NCI-H510A treated with DMSO at 0.1 percent for 48 hours (cell line): Measurements from ENCODE around the gene SSBP2.
A peak's percentile ranks its signal among the peaks of the same experiment; 100 is the strongest.

ENCODE experiments used
- DNase-seq: peaks from one replicate; lab custom pipeline; 2025; lab: John Stamatoyannopoulos, UW

SSBP2 gene

DNA sequence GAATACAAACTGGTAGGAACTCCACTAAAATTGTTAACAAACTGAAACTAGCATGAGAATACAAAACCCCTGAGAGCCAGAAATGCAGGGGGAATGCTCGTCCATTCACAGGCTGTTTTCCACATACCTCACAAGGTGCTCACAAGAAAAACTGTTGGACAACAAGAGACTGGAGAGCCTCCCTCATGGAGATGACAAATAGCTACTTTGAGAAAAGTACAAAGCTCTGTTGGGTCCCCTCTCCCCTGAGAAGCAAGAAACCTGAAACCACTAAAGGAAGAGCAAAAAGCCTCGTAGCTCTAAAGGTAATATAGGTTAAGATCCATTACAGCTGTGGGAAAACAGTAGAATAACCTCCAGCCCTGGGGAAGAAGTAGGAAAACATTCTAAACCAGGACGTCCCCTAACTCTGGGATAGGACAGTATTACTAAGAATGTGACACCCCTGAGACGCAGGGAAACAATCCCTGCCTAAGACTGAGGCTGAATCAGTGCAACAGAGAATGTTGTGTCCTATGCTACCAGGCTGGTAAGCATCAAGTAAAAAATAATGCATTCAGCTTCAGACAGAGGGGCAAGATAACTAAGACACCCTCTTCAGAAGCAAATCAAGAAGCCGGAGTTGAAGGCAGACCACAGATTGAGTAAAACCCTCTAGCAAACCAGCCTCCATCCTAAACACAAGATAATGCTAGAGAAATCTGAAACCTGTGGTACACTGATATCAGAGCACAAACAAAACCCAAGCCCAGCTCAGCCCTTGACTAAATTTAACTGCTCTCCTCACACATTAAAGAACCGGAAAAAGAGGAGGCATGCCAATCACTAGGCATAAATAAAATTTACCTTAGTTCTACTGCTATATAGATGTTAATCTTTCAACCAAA lies 160.2 kb downstream of the SSBP2 start:
- peak; percentile 22 for DNase-seq

DNA sequence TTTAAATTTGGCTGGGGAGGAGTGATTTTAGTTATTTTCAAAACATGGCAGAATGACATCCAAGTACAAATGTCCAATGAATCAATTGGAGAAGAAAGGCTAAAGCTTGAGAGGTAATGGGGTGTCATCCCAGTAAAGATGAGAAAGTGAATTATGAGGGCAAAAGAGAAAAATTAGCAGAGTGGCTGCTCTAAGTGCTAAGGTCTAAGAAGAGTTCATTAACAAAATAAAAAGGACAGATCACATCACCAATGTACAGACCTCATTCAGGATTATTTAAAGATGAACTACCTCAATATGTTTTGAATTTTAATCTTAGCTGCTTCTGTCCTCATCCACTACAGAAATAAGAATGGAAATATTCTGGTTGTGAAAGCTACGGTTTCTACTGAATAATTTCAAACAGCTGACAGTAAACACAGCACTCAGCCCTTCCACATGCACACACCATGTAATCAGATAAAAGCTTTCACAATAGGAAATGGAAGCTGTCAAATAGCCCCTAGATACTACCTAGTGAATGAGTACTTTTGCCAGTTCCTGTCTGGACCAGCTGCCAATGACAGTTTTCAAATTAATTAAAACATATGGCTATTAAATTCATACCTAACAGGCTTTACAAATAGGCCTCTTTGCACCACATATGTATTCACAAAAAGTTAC lies 171.5 kb downstream of the SSBP2 start:
- DNase-seq = peak; percentile 8

DNA sequence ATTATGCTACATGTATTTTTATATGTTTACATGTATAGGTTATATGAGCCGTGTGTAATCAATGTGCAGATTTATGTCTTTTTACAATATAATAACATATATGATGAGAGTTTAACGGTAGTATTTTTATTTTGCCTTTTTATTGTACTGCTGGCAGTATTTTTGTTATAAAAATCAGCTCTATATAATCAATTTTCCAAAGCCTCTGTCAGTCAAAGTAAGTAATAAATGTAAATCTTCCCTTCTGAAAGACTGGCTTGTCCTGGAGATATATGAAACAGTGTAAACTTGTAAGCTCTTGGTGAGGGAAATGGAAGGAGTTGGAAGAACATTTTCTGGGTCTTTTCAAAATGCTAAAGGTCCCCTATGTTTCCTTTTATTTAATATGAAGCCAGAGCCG lies 173.8 kb downstream of the SSBP2 start:
- DNase-seq = no peak

DNA sequence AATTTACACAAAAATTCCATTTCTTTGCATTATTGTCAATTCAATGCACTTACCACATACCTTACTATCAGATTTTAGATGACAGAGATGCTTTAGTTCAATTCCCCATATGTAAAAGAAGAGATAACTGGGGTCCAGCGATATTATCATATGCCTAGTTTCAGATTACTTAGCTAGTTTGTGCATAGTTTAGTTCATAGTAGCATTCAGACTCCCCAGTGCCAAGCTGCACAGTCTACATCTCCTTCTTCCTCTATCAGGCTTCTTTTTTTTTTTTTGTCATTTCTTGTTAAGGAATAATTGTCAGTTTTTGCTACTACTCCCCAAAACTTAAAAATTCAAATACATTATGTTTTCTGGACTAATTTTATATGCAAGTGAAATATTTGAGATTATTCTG lies 175.0 kb downstream of the SSBP2 start:
- DNase-seq = no peak

DNA sequence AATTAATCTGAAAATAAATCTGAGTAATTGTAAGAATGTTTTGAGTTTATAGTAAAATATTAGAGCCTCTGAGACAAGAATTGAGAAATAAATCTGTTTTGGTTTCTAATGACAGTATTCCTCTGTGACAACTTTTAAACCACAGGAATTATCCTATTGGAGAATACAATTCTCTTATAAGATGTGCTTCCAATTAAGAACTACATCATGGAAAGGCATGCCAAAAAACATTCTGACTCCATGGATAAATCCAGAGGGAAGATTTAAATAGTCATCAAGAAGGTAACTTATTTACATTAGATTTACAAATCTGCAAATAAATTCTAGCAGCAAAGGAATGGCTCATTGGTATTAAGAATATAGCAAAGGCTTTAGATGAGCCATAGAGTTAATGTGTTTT lies 178.7 kb downstream of the SSBP2 start:
- no peak for DNase-seq

DNA sequence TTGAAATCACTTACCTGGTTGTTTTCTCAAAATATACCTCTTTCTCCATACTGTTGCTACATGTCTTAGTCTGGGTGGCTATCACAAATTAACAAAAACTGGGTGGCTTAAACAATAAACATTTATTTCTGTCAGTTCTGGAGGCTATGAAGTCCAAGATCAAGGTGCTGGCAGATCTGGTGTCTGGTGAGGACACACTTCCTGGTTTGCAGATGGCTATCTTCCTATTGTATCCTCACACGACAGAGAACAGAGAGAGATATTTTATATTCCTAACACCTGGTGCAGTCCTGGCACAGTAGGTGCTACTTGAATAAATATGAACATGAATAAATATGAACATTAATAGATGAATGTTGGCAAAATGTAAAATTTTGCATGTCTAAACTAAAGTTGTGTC lies 192.7 kb downstream of the SSBP2 start:
- no peak for DNase-seq

DNA sequence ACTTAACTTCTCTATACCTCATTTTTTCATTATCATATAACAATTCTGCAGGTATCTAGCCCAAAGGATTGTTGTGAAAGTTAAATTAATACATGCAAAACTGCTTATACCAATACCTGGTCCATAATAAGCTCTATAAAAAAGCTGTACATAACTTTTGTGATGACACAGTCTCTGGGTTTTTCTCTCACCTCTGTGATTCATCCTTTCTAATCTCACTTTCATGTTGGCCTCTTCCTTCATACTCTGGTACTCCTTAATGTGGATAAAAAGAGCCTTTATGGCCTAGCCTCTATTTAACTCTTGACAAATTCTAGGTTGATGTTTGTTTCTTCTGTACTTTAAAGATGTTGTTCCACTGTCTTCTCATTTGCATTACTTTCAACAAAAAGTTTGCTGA lies 194.1 kb downstream of the SSBP2 start:
- DNase-seq = no peak

DNA sequence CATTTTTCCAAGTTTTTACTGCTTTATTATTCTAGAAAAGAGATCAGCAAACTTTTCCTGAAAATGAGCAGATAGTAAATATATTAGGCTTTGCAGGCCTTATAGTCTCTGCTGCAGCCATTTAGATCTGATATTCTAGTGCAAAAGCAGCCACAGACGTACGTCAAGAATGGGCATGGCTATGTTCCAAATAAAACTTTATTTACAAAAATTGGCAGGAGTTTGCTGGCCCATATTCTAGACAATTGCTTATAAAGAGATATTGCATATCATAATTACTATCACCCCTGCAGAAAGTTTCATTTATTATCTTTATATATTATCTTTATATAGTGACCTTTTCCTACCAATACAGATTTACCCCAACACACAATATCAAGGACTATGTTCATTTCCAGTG lies 195.0 kb downstream of the SSBP2 start:
- DNase-seq = no peak

DNA sequence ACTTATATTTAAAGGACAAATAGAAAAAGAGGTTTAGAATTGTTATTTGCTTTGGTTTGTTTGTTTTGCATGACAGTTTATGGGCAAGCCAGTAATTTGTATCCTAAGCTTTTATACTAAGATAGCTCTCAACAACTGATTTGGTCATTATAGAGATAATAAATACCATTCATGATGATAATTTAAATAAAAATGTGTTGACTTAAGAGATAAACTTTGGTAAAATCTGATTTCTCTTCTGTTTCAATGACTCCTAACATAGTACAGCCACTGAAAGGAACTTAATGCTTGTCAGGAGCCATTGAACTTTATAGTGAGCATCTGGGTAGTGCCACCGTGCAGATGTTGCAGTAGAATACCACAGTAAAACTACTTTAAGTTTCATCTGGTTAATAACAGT lies 196.2 kb downstream of the SSBP2 start:
- peak; percentile 0 for DNase-seq

DNA sequence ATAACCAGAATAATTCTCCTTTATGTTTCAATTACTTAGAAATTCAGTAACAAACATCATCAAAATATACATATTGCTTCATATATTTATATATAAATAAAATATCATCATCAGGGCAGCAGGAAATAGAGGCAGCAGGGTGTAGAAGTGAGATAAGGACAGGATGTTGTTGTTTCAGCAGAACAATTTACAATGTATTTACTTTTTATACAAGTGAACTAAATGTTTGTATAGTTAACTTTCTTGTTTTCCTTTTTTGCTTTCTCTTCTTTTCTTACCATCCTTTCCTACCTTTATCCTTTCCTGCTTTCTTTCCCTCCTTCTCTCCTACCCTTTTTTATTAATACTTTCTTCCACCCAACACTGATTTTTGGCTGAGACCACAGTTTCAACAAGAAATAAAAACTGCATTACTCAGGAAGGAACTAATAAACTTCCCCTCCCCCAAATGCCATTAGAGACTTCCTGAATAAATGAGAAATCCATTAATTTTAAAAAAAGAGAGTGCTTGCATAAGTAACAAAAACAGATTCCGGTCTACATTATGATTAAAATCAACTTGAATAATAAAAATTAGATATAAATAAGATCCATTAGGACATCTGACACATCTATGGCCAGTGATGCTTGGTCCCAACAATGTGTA lies 197.2 kb downstream of the SSBP2 start:
- peak; percentile 1 for DNase-seq

DNA sequence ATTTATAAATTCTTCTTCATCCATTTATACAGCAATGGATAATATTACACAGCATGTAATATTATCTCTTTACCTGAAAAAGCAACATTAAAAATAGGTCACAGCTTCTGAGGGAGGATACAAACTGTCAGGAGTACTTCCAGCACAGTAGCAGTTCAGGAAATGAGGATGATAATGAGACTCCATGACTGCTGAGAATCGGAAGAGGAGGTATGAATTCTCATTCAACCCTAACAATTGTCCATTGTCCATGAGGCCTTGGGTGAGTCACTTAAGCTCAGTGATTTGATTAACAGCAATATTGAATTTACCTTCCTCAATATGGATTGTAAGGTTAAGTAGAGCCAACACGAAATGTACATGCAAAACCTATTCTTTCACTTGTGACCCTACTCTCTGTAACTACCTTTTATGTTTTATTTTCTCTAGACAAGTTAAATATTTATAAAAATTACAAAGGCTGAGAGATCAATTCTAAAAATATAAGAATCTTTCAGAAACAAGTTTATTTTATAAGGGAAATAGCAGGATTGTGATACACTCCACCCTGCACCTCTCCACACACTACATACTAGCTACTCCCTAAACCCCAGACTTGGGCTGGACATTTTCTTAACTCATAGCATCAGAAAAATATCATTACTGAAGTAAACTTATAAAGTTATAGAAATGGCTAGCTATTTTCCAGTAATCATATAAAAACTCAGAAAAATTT lies 197.9 kb downstream of the SSBP2 start:
- DNase-seq = no peak

DNA sequence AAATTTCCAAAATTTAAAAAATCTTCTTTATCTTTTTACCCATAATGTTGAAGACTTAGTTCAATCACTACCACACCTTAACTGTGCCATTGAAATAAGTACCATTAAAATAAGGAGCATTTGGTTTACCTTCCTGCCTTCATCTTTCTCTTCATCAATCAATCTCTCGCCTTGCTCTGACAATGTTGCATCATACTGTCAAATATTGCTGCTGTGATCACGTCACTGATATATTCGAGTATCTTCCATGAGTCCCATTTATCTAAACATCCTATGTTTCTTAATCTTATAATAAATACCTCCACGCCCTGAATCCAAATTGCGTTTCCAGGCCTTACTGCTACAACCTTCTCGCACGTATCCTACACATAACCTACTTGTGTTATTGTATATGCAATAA lies 201.8 kb downstream of the SSBP2 start:
- DNase-seq = no peak

DNA sequence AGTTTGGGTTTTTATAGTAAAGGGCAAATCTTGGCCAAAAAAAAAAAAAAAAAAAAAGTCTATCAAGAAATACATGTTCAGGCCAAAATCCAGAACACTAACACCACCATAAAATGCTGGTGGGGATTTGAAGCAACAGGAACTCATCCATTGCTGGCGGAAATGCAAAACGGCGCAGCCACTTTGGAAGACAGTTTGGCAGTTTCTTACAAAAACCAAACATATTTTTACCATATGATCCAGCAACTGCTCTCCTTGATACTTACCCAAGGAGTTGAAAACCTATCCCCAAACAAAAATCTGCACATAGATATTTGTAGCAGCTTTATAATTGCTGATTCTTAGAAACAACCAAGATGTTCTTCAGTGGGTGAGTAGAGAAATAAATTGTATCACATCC lies 203.9 kb downstream of the SSBP2 start:
- DNase-seq = no peak

DNA sequence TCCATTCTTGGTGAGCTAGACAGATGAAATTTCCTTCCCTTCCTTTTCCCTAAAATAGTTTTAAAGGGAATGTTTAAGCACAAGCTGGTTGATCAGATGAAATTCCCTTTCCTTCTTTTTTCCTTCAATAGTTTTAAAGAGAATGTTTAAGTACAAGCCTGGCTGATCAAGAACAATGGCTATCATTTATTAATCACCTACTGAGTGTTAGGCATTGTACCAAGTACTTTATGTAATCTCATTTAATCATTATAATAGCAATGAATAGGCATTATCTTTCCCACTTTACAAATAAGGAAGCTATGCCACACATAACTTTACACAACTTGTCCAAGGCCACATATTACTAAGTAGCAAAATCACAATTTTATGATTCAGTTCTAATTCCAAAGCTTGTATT lies 205.0 kb downstream of the SSBP2 start:
- no peak for DNase-seq

DNA sequence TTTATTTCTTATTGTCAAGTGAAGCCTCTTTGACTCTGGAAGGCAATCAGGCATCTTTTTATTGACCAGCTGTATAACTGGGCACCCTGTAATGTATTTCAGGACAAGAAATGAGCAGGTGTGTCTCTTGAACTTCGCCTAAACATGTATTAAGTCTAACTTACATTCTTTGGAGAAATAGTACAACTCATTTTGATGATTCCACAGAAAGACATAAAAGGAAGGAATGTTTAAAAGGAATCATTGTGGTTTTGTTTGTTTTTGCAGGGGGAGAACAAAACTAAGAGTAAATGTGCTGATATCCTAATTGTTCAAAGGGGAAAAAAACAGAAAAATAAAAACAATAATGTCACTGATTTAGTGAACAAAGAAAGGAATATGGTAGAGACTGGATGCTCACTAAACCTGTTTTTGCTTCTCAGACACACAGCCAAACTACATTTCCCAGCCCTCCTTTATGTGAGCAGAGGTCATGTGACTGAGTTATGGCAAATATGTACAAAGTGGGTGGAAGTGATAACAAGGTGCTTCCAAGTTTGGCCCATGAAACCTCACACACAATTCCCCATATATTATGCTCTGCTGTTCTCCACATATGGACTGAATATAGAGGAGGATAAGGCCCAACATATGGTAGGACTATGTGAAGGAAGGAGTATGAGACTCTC lies 206.4 kb downstream of the SSBP2 start:
- DNase-seq = no peak

DNA sequence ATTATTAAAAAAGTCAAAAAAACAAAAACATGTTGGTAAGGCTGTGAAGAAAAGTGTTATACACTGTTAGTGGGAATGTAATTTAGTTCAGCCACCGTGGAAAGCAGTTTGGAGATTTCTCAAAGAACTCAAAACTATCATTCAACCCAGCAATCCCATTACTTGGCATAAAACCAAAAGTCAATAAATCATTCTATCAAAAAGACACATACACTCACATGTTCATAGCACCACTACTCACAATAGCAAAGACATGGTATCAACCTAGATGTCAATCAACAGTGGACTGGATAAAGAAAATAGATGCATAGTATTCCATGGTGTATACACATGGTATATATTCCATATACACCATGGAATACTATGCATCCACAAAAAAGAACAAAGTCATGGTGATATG lies 208.7 kb downstream of the SSBP2 start:
- DNase-seq = no peak

DNA sequence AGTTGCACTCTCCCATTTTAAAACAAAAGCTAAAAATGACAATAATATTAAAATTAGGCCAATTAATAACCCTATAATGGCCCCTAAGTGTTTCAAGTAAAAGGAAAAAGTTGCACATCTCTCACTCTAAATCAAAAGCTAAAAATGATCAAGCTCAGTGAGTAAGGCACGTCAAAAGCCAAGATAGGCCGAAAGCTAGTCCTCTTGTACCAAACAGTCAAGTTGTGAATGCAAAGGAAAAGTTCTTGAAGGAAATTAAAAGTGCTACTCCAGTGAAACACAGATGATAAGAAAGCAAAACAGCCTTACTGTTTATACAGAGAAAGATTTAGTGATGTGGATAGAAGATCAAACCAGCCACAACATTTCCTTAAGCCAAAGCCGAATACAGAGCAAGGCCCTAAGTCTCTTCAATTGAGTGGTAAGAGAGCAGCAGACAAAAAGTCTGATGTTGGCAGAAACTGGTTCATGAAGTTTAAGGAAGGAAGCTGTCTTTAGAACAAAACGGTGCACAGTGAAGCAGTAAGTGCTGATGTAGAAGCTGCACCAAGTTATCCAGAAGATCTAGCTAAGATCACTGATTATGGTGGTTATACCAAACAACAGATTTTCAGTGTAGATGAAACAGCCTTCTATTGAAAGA lies 212.9 kb downstream of the SSBP2 start:
- no peak for DNase-seq

DNA sequence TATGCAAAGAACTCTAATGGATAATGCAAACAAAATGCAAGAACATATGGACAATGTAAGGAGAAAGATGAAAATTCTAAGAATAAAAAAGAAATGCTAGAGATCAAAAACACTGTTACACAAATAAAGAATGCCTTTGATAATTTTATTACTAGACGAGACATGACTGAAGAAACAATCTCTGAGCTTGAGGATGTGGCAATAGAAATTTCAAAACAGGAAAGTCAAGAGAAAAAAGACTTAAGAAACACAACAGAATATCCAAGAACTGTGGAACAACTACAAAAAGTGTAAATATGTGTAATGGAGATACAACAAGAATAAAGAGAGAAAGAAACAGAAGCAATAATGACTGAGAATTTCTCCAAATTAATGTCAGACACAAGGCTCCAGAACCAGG lies 216.5 kb downstream of the SSBP2 start:
- DNase-seq = no peak

DNA sequence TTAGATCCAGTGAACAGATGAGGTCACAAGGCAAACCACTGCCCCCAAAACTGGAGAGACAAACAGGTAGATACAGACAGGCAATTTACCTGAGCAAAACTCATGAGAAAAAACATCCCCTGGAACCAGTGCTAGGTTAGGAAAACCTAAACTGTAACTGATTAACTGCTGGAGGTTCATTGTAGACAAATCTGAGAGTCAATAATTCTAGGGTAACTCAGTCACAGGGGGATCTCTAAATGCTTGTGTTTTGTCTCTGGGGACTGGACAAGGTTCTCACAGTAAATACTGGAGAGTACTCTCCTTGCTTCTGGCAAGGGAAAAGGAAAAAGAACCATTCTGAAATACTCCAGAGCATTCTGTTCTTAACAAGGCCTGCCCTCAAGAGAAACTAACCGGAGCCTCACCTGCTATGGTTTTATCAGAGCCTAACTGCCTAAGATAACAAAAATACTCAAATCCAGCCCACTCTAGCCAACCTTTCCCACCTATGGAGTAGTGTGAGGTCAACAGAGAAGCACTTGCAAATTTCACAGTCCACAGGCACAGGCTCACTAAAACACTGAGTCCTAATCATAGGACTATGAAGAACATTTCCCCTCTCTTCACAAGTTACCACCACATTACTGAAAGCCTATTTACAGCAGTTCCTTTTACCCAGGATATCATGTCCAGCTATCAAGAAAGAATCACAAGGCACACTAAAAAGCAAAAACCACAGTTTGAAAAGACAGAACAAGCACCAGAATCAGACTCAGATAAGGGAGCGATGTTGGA lies 217.1 kb downstream of the SSBP2 start:
- no peak for DNase-seq

DNA sequence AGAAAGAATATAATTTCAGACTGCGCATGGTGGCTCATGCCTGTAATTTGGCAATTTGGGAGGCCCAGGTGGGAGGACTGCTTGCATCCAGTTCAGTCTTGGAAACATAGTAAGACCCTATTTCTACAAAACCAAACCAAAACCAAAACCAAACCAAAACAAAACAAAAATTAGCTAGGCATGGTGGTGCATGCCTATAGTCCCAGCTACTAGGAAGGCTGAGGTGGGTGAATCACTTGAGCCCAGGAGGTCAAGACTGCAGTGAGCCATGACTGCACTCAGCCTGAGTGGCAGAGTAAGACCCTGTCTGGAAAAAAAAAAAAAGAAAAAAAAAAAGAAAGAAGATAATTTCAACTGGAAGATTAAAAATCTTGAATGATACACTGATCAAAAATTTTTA lies 220.0 kb downstream of the SSBP2 start:
- no peak for DNase-seq

DNA sequence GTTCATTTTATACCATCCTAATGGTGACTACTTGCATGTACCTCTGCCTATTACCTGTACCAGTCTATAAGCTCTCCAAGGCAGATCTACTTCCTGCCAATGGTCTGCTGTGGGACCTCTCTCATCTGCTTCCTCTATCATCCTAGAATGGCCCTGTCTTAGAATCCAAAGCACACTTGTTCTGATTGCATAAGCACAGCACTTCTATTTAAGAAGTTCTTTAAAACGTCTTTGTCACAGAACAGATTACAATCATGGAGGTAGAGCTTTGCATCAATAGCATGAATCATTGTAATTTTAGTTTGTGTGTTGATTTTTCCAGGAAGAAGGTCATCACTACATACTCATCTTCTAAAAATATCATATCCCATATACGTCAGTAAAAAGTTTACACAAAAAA lies 225.2 kb downstream of the SSBP2 start:
- DNase-seq = no peak
